Measurements from ENCODE around the gene WNT4. TPM values are rescaled to one million over a fixed set of nuclear protein-coding genes. Genes with fewer than 3 reads are reported as not detected.

WNT4 gene
- total RNA-seq, 1 experiment from 2014 or later: 1.5 TPM

GRCh38 chr1:22140694-22141093, 2.2 kb downstream of the WNT4 start:
- Histone ChIP-seq H3K36me3 (ENCODE audit: control insufficient read depth in 1 of 2, insufficient read depth in 2 of 2, low read length in 2 of 2) (no peaks in the 10 kb centered on the region), H3K9ac (ENCODE audit: low read length) (no peak overlapping the region), H4K20me1 (ENCODE audit: insufficient read depth) (no peaks in the 10 kb centered on the region), H3K4me1 (ENCODE audit: control insufficient read depth in 1 of 2, insufficient read depth in 2 of 2, low read length in 2 of 2) (peaks cover 0 to 18% of the 10 kb centered on the region in 2 experiments; a peak in 2 of 4 replicates), H3K4me3 (replicated peaks in 1 of 2; ENCODE audit: low read depth in 1 of 2, low read length in 2 of 2) (no peak overlapping the region), H3K79me2 (ENCODE audit: insufficient read depth, low read length) (no peaks in the 10 kb centered on the region), H3K27ac (ENCODE audit: low read depth, low read length) (no peak overlapping the region), H3K4me2 (ENCODE audit: low read length) (no peak overlapping the region), H2AFZ (ENCODE audit: low read depth, low read length, poor library complexity, severe bottlenecking) (no peak overlapping the region), H3K27me3 (ENCODE audit: insufficient read depth, low read length) (no peaks in the 10 kb centered on the region), H3K9me3 (ENCODE audit: control insufficient read depth in 1 of 2, insufficient read depth in 1 of 2, low read depth in 1 of 2, low read length in 2 of 2) (no peaks in the 10 kb centered on the region), H3K9me2 (ENCODE audit: insufficient read depth) (no peaks in the 10 kb centered on the region)
- RAD21 ChIA-PET (ENCODE audit: low non-redundant PET in 1 of 2, low total read pairs in 2 of 2, uncharacterized antibody in 2 of 2, unreplicated experiment in 2 of 2): no interaction called here
- no TSS peak for BruUV-seq (replicated peaks)
- no peak for TF ChIP-seq CEBPB (IDR thresholded peaks at IDR 0.05; ENCODE audit: low read depth)
- TF ChIP-seq TCF7L2 (IDR thresholded peaks at IDR 0.05; ENCODE audit: borderline replicate concordance, extremely low read depth, insufficient read depth, insufficient read length): no peak
- TF ChIP-seq CTCF (IDR thresholded peaks at IDR 0.05 in 2 of 3, conservative IDR thresholded peaks at IDR 0.05 in 1 of 3; ENCODE audit: borderline replicate concordance in 1 of 3, insufficient read depth in 1 of 3, low read depth in 2 of 3, low read length in 2 of 3): no peak
- TF ChIP-seq FOSL1 (IDR thresholded peaks at IDR 0.05; ENCODE audit: low read depth): no peak
- no peak for TF ChIP-seq ZBTB33 (IDR thresholded peaks at IDR 0.05; ENCODE audit: extremely low read depth, insufficient replicate concordance, low read length)
- no peak for TF ChIP-seq EZH2 (IDR thresholded peaks at IDR 0.05)
- no peak for TF ChIP-seq ZNF274 (IDR thresholded peaks at IDR 0.05; ENCODE audit: low read depth, low read length)
- no peak for TF ChIP-seq SIN3A (IDR thresholded peaks at IDR 0.05; ENCODE audit: low read depth)
- CTCF ChIA-PET: interaction anchor here (1.5 kb wide), 1 partner anchor 12 kb away, joined by 3 read pairs; no protein-coding TSS in a partner anchor
- intact Hi-C loops (cut with micrococcal nuclease): no loop called here
- no peak for DNase-seq (ENCODE audit: low read depth, low spot score)
- no peak for ATAC-seq
- POLR2A ChIA-PET: no interaction called here

Measured in HCT116 (cell line).